GM12878 (cell line): ENCODE data around the gene EPHA2. TPM values are rescaled to one million over a fixed set of nuclear protein-coding genes. Genes with fewer than 3 reads are reported as not detected.

ENCODE experiments used
- ATAC-seq: fragments of 200-7000 bp; cut with Tn5 transposase; 3 replicates; pipeline ENCODE4 v1.9.1; 2020; ENCODE audit warnings: mild to moderate bottlenecking, moderate library complexity
- BruUV-seq: library from RNA; stranded (reverse); fragments of 400-500 nt; replicated peaks from 2 replicates; lab custom pipeline; 2021; lab: Mats Ljungman, UMichigan
- CTCF ChIA-PET: fragments of 300-600 bp; sonication (Branson Sonifier 250); formaldehyde crosslinking; extraction: SDS; loops from one replicate; lab custom pipeline; 2021; ENCODE audit warnings: inconsistent platforms; lab: Yijun Ruan, JAX
- POLR2A ChIA-PET: fragments of 350-600 bp; formaldehyde crosslinking; extraction: SDS; loops from one replicate; lab custom pipeline; 2021; ENCODE audit warnings: inconsistent platforms; lab: Charles Lee
- RAD21 ChIA-PET: fragments of 300-600 bp; sonication (Branson Sonifier 250); formaldehyde crosslinking; loops from one replicate; lab custom pipeline; 2023; ENCODE audit warnings: antibody characterized with exemption; ENCODE audit not compliant: unreplicated experiment; lab: Charles Lee
- SMC1A ChIA-PET: fragments of 300-600 bp; sonication (Branson Sonifier 250); formaldehyde crosslinking; loops from one replicate; lab custom pipeline; 2023; ENCODE audit not compliant: unreplicated experiment, uncharacterized antibody; lab: Charles Lee
- DNase-seq: peaks from one replicate; pipeline ENCODE4 v3.0.0-alpha.2; 2011; ENCODE audit warnings: low read depth, low spot score
- FAIRE-seq: peaks from 3 replicates; lab custom pipeline; 2011; peaks lifted over from hg19 to GRCh38; lab: Jason Lieb, UNC
- H2AFZ ChIP-seq: 2 replicates; pipeline ENCODE4 v1.6.0; 2011; ENCODE audit warnings: low read depth, low read length, control low read depth; ENCODE audit not compliant: control insufficient read depth
- H3K27ac ChIP-seq: 2 replicates; pipeline ENCODE4 v1.5.1; 2011; ENCODE audit warnings: control low read depth; ENCODE audit not compliant: control insufficient read depth, insufficient read depth
- H3K27me3 ChIP-seq, 2 experiments: replicated peaks in 1 of 2; 2 replicates each; pipeline versions ENCODE4 v1.6.0 to v1.6.1; 2011; ENCODE audit warnings: low read length in 1 of 2; ENCODE audit not compliant: control insufficient read depth in 2 of 2, insufficient read depth in 2 of 2
- H3K36me3 ChIP-seq, 2 experiments: 2 replicates each; pipeline ENCODE4 v1.5.1; 2011; ENCODE audit warnings: low read length in 1 of 2; ENCODE audit not compliant: control insufficient read depth in 2 of 2, insufficient read depth in 2 of 2
- H3K4me1 ChIP-seq: 2 replicates; pipeline ENCODE4 v1.6.1; 2011; ENCODE audit warnings: mild to moderate bottlenecking, low read length, moderate library complexity, mixed read lengths; ENCODE audit not compliant: control insufficient read depth, insufficient read depth
- H3K4me2 ChIP-seq: 2 replicates; pipeline ENCODE4 v1.6.0; 2011; ENCODE audit warnings: control low read depth; ENCODE audit not compliant: control insufficient read depth, insufficient read depth
- H3K4me3 ChIP-seq: fragments of 200-600 bp; sonication (generic); 2 replicates; pipeline ENCODE4 v1.5.1; 2016
- H3K79me2 ChIP-seq: 2 replicates; pipeline ENCODE4 v1.6.0; 2011; ENCODE audit warnings: low read length; ENCODE audit not compliant: control insufficient read depth, insufficient read depth
- H3K9ac ChIP-seq: 2 replicates; pipeline ENCODE4 v1.8.0; 2011; ENCODE audit warnings: low read length, control low read depth, mixed read lengths; ENCODE audit not compliant: control insufficient read depth, insufficient read depth
- H3K9me3 ChIP-seq: replicated peaks from 3 replicates; pipeline ENCODE4 v1.5.1; 2011; ENCODE audit warnings: mild to moderate bottlenecking, low read length; ENCODE audit not compliant: control insufficient read depth, insufficient read depth
- H4K20me1 ChIP-seq: 2 replicates; pipeline ENCODE4 v1.6.0; 2011; ENCODE audit not compliant: control insufficient read depth, insufficient read depth
- BMI1 ChIP-seq: fragments of 450-650 bp; IDR thresholded peaks from 2 replicates; pipeline ENCODE4 v1.6.1; 2016; ENCODE audit warnings: mild to moderate bottlenecking, moderate library complexity, borderline replicate concordance
- CHD4 ChIP-seq: fragments of 200-600 bp; sonication (generic); IDR thresholded peaks from 2 replicates; pipeline ENCODE4 v1.6.1; 2016; ENCODE audit warnings: mild to moderate bottlenecking
- DPF2 ChIP-seq: fragments of 450-650 bp; IDR thresholded peaks from 2 replicates; pipeline ENCODE4 v1.6.1; 2017; ENCODE audit warnings: mild to moderate bottlenecking
- ESRRA ChIP-seq: IDR thresholded peaks from 2 replicates; pipeline ENCODE4 v1.6.1; 2012; ENCODE audit warnings: mild to moderate bottlenecking, low read length, improper control_type of control experiment
- GABPA ChIP-seq: IDR thresholded peaks from 2 replicates; pipeline ENCODE4 v1.6.1; 2014; ENCODE audit warnings: antibody characterized with exemption, low read depth, mild to moderate bottlenecking, inconsistent platforms
- IKZF2 ChIP-seq, 2 experiments: fragments of 450-650 bp; IDR thresholded peaks; 2 replicates each; pipeline ENCODE4 v1.6.1; 2017; ENCODE audit warnings: mild to moderate bottlenecking in 2 of 2, moderate library complexity in 2 of 2
- IRF4 ChIP-seq: IDR thresholded peaks from 2 replicates; pipeline ENCODE4 v1.6.1; 2011; ENCODE audit warnings: low read depth, low read length
- KDM1A ChIP-seq: fragments of 200-600 bp; sonication (generic); IDR thresholded peaks from 2 replicates; pipeline ENCODE4 v1.6.1; 2016; ENCODE audit warnings: borderline replicate concordance
- MXI1 ChIP-seq: fragments of 150-350 bp; IDR thresholded peaks from 2 replicates; pipeline ENCODE4 v1.6.1; 2011; ENCODE audit warnings: low read depth, mild to moderate bottlenecking, inconsistent platforms, low read length, improper control_type of control experiment
- RAD51 ChIP-seq: fragments of 450-650 bp; IDR thresholded peaks from 2 replicates; pipeline ENCODE4 v1.6.1; 2016; ENCODE audit warnings: moderate library complexity, mild to moderate bottlenecking, inconsistent platforms
- RBBP5 ChIP-seq: fragments of 200-600 bp; sonication (generic); conservative IDR thresholded peaks from 2 replicates; pipeline ENCODE4 v1.6.1; 2016
- SREBF2 ChIP-seq: IDR thresholded peaks from 2 replicates; pipeline ENCODE4 v1.6.1; 2012; ENCODE audit warnings: mild to moderate bottlenecking, low read length
- TBL1XR1 ChIP-seq: IDR thresholded peaks from 2 replicates; pipeline ENCODE4 v1.6.1; 2012; ENCODE audit warnings: low read depth, low read length, improper control_type of control experiment
- WGBS: methylation state at CpG from one replicate; pipeline ENCODE4 v1.1.6; 2016; ENCODE audit warnings: low lambda C conversion rate; ENCODE audit not compliant: insufficient replicate concordance, insufficient coverage; ENCODE audit errors: missing lambda C conversion rate; 5-methylcytosine and 5-hydroxymethylcytosine counted together
- in situ Hi-C: fragments of 300-500 bp; cut with MboI; formaldehyde crosslinking; loops from 9 replicates; pipeline ENCODE4 v1.14.3; 2018; ENCODE audit warnings: mixed read lengths
- intact Hi-C: fragments of 100-400 bp; cut with micrococcal nuclease; formaldehyde crosslinking; loops from one replicate; pipeline ENCODE4 v1.14.2; 2022; ENCODE audit not compliant: unreplicated experiment
- polyA plus RNA-seq, 11 experiments: library from polyadenylated mRNA; depleted of rRNA in 4 of 11; unstranded in 6 of 11; stranded (reverse) in 5 of 11; fragments of >200 nt; fragmentation: Nextera tagmentation in 4 of 11; fragmentation: Illumina TruSeq in 1 of 11; extraction: Ambion mirVana in 4 of 11; extraction: Trizol in 1 of 11; gene quantifications; 1 replicate in 1 of 11; 2 replicates in 10 of 11; pipeline versions ENCODE4 v1.2.1 to v1.2.3, GENCODE V29; 2011 to 2016; ENCODE audit warnings: inconsistent platforms in 2 of 11, missing spikeins in 2 of 11, low read depth in 1 of 11
- total RNA-seq, 4 experiments: library from RNA; depleted of rRNA in 3 of 4; stranded (reverse); fragments of >200 nt in 3 of 4; fragmentation: Illumina TruSeq in 1 of 4; extraction: Trizol in 1 of 4; gene quantifications; 2 replicates each; pipeline versions ENCODE4 v1.2.1 to v1.2.3, GENCODE V29; 2013 to 2021
- TF ChIP-seq, protein P1 (sequence below): fragments of 450-650 bp; IDR thresholded peaks from 2 replicates; pipeline ENCODE4 v1.6.1; 2018; ENCODE audit warnings: mild to moderate bottlenecking, low read depth, moderate library complexity; ENCODE audit not compliant: partially characterized antibody
- TF ChIP-seq, protein P2 (sequence below): fragments of 450-650 bp; IDR thresholded peaks from 2 replicates; pipeline ENCODE4 v1.6.1; 2017; ENCODE audit warnings: mild to moderate bottlenecking, moderate library complexity

The EPHA2 gene
- total and polyA plus RNA-seq, 10 of the 15 experiments (the other 5 are each of a cell fraction or from before 2014, with no cell fraction given), result 0.04 to 0.51 (median 0.23) TPM; not detected in 2

DNA sequence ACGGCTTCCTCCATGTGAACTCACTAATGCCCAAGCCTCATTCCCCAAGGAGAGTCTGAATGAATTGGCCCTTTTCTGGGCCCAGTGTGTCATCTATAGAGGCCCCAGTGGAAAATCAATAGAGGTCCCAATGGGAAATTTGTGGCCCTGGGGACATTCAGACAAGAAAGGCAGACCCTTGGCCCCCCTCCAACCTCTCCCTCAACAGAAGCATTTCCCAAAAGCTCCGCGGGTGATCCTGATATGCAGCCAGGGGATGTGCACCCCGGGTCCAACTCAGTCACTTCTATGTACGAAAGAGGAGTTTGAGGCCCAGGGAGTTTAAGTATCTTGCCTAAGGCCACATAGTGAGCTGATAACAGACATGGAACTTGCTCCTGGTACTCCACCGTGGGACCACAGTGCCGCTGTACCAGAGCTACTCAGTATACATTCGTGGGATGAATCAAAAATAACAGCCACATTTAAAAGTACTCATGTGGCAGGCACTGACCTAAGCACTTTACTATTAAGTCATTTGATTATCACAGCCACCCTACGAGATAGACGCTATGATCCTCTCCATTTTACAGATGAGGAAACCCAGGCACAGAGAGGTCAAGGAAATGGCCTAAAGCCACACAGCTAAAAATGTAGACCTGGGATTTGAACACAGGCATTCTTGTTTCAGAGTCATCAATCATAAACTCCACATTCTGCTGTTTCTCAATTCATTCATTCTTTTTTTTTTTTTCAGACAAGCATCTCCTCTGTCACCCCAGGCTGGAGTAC, 8.5 kb downstream of the EPHA2 start:
- H3K79me2 ChIP-seq, result no peaks in the 10 kb centered on the region
- H4K20me1 ChIP-seq, result no peaks in the 10 kb centered on the region
- 48% methylated on average over 10 of the region's 10 CpGs for WGBS
- no peak overlapping the region for H3K27ac ChIP-seq
- ATAC-seq, result no peak
- SMC1A ChIA-PET, result no interaction called here
- POLR2A ChIA-PET, result no interaction called here
- RAD21 ChIA-PET, result no interaction called here
- no peak overlapping the region for H3K9ac ChIP-seq
- peaks cover 12% of the 10 kb centered on the region for H3K4me1 ChIP-seq
- DNase-seq, result no peak
- TF ChIP-seq ESRRA (no peak), MXI1 (no peak), TBL1XR1 (no peak), RAD51 (no peak), DPF2 (no peak), IRF4 (no peak), BMI1 (no peak), GABPA (no peak), KDM1A (no peak), RBBP5 (no peak), CHD4 (no peak), IKZF2 (IDR thresholded peaks at IDR 0.05) (no peak), SREBF2 (no peak)
- TF ChIP-seq, protein P1, sequence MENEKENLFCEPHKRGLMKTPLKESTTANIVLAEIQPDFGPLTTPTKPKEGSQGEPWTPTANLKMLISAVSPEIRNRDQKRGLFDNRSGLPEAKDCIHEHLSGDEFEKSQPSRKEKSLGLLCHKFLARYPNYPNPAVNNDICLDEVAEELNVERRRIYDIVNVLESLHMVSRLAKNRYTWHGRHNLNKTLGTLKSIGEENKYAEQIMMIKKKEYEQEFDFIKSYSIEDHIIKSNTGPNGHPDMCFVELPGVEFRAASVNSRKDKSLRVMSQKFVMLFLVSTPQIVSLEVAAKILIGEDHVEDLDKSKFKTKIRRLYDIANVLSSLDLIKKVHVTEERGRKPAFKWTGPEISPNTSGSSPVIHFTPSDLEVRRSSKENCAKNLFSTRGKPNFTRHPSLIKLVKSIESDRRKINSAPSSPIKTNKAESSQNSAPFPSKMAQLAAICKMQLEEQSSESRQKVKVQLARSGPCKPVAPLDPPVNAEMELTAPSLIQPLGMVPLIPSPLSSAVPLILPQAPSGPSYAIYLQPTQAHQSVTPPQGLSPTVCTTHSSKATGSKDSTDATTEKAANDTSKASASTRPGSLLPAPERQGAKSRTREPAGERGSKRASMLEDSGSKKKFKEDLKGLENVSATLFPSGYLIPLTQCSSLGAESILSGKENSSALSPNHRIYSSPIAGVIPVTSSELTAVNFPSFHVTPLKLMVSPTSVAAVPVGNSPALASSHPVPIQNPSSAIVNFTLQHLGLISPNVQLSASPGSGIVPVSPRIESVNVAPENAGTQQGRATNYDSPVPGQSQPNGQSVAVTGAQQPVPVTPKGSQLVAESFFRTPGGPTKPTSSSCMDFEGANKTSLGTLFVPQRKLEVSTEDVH, result no peak
- TF ChIP-seq, protein P2, sequence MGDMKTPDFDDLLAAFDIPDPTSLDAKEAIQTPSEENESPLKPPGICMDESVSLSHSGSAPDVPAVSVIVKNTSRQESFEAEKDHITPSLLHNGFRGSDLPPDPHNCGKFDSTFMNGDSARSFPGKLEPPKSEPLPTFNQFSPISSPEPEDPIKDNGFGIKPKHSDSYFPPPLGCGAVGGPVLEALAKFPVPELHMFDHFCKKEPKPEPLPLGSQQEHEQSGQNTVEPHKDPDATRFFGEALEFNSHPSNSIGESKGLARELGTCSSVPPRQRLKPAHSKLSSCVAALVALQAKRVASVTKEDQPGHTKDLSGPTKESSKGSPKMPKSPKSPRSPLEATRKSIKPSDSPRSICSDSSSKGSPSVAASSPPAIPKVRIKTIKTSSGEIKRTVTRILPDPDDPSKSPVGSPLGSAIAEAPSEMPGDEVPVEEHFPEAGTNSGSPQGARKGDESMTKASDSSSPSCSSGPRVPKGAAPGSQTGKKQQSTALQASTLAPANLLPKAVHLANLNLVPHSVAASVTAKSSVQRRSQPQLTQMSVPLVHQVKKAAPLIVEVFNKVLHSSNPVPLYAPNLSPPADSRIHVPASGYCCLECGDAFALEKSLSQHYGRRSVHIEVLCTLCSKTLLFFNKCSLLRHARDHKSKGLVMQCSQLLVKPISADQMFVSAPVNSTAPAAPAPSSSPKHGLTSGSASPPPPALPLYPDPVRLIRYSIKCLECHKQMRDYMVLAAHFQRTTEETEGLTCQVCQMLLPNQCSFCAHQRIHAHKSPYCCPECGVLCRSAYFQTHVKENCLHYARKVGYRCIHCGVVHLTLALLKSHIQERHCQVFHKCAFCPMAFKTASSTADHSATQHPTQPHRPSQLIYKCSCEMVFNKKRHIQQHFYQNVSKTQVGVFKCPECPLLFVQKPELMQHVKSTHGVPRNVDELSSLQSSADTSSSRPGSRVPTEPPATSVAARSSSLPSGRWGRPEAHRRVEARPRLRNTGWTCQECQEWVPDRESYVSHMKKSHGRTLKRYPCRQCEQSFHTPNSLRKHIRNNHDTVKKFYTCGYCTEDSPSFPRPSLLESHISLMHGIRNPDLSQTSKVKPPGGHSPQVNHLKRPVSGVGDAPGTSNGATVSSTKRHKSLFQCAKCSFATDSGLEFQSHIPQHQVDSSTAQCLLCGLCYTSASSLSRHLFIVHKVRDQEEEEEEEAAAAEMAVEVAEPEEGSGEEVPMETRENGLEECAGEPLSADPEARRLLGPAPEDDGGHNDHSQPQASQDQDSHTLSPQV, result no peak
- H3K9me3 ChIP-seq, result no peaks in the 10 kb centered on the region
- BruUV-seq, result no TSS peak
- CTCF ChIA-PET, result interaction anchor here (1.9 kb wide), 1 partner anchor 68 kb away, joined by 4 read pairs; no protein-coding TSS in a partner anchor
- no peaks in the 10 kb centered on the region for H3K36me3 ChIP-seq
- H3K4me2 ChIP-seq, result no peak overlapping the region
- FAIRE-seq, result no peak
- no peak overlapping the region for H3K4me3 ChIP-seq
- no peaks in the 10 kb centered on the region for H3K27me3 ChIP-seq
- intact Hi-C loops, result no loop called here
- H2AFZ ChIP-seq, result no peak overlapping the region
- in situ Hi-C loops, result no loop called here
